Hepatic stellate cell (primary cell): ENCODE measurements around the gene MYADM.
"Not testable (repeated sequence)": the region's sequence is repeated elsewhere in the genome, so short reads cannot be mapped to it uniquely, and the experiment has no call there.

Experiments used
- DNase-seq: peaks from one replicate; pipeline ENCODE4 v3.0.0; 2011; ENCODE audit warnings: low spot score

The MYADM gene

GRCh38 chr19:53868892-53869804 lies 1.5 kb downstream of the MYADM start:
- peak; percentile 91 for DNase-seq

GRCh38 chr19:53869805-53870484 lies 2.3 kb downstream of the MYADM start:
- DNase-seq = not testable (repeated sequence)

GRCh38 chr19:53870485-53870844 lies 2.8 kb downstream of the MYADM start:
- peak; percentile 14 for DNase-seq

GRCh38 chr19:53871454-53871853 lies 3.8 kb downstream of the MYADM start:
- DNase-seq = no peak

- DNase-seq = no peak
Measured at GRCh38 chr19:53872762-53873161, 5.1 kb downstream of the MYADM start.

GRCh38 chr19:53873773-53874605 lies 6.3 kb downstream of the MYADM start:
- no peak for DNase-seq

GRCh38 chr19:53874606-53874990 lies 6.9 kb downstream of the MYADM start:
- DNase-seq = no peak

- no peak for DNase-seq
Measured at GRCh38 chr19:53875602-53876325, 8.1 kb downstream of the MYADM start.

- no peak for DNase-seq
Measured at GRCh38 chr19:53876651-53877224, 9.1 kb downstream of the MYADM start.

- no peak for DNase-seq
Measured at GRCh38 chr19:53877361-53877766, 9.7 kb downstream of the MYADM start.

- DNase-seq = no peak
Measured at GRCh38 chr19:53878776-53879139, 11.1 kb downstream of the MYADM start.

GRCh38 chr19:53879140-53880081 lies 11.7 kb downstream of the MYADM start:
- peak; percentile 92 for DNase-seq

GRCh38 chr19:53880711-53881481 lies 13.2 kb downstream of the MYADM start:
- DNase-seq = no peak

GRCh38 chr19:53881482-53882390 lies 14.1 kb downstream of the MYADM start, which contains the start of gene PRKCG:
TSS of gene PRKCG (plus strand) at chr19:53882197. CDS start at chr19:53882495, 298 bp downstream.
- no peak for DNase-seq

GRCh38 chr19:53882391-53883050 lies 14.8 kb downstream of the MYADM start:
- no peak for DNase-seq

GRCh38 chr19:53883231-53883661 lies 15.6 kb downstream of the MYADM start:
- DNase-seq = no peak

- DNase-seq = no peak
Measured at GRCh38 chr19:53883741-53884140, 16.1 kb downstream of the MYADM start.

GRCh38 chr19:53884256-53884655 lies 16.6 kb downstream of the MYADM start:
- DNase-seq = no peak
